ENCODE measurements around the gene RBMS3.

Gene RBMS3

DNA sequence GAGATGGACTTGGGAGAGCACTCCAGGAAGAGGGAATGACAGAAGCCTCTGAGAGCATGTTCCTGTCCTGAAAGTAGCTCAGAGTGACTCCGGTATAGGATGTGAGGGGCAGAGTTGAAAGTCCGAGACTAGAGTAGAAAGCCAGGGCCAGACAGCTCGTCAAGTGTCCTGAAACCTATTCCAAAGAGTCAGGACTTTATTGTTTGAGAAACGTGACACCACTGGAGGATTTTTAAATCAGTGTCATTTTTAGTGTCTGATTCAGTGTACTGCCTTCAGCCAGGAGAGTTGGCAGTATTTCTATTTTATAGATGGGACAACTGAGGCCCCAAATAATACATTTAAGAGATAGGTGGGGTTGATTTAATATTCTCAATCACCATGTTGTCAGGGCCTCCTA is 1.6 kb upstream of the RBMS3 start:
- no peaks in the 10 kb centered on the region for H3K9me3 ChIP-seq (ENCODE audit: insufficient read depth, low read depth, low read length)
- H3K4me3 ChIP-seq (ENCODE audit: low read length), result no peak overlapping the region
- no peaks in the 10 kb centered on the region for H3K36me3 ChIP-seq (ENCODE audit: insufficient read depth, low read depth, low read length)
- H3K27me3 ChIP-seq (ENCODE audit: insufficient read depth, low read length), result no peaks in the 10 kb centered on the region
- H3K27ac ChIP-seq (ENCODE audit: low read length), result no peak overlapping the region
- no peak overlapping the region for H3K9ac ChIP-seq (ENCODE audit: low read depth, low read length)
- H3K4me1 ChIP-seq (ENCODE audit: insufficient read depth, low read length), result peaks cover 31% of the 10 kb centered on the region

DNA sequence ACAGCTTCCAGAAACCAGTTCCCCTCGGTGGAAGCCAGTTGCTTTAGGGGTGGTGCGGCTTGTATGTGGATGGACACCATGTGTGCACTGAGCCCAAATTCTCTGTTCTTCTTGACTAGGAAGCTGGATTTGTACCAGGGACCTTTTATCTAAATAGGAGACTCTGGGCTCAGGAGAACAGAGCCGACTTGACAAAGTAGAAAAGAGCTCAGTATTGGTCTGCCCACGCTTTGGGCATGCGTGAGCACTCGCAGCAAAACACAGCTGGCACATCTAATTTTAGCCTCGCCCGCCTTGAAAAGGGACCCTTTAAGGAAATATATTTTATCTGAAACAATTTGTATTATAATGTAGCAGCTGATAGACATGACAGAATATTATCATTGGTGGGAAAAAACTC is 1.1 kb upstream of the RBMS3 start:
- Histone ChIP-seq H3K27me3 (ENCODE audit: insufficient read depth, low read length) (no peaks in the 10 kb centered on the region), H3K27ac (ENCODE audit: low read length) (no peak overlapping the region), H3K36me3 (ENCODE audit: insufficient read depth, low read depth, low read length) (no peaks in the 10 kb centered on the region), H3K9me3 (ENCODE audit: insufficient read depth, low read depth, low read length) (no peaks in the 10 kb centered on the region), H3K9ac (ENCODE audit: low read depth, low read length) (no peak overlapping the region), H3K4me1 (ENCODE audit: insufficient read depth, low read length) (peaks cover 31% of the 10 kb centered on the region), H3K4me3 (ENCODE audit: low read length) (no peak overlapping the region)

DNA sequence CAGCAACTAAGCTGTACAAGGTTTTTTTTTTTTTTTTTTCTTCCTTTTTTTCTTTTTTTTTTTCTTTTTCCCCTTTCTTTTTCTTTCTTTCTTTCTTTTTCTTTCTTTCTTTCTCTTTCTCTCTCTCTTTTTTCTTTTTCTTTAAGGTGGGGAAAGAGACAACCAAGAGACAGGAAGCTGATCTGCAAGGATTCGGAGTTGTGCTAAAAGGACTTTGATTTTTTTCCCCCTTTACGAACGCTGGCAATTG is 148 bp downstream of the RBMS3 start:
- no peaks in the 10 kb centered on the region for H3K36me3 ChIP-seq (ENCODE audit: insufficient read depth, low read depth, low read length)
- H3K27me3 ChIP-seq (ENCODE audit: insufficient read depth, low read length), result no peaks in the 10 kb centered on the region
- peak overlapping the region; percentile 81 for H3K9ac ChIP-seq (ENCODE audit: low read depth, low read length)
- peaks cover 39% of the 10 kb centered on the region for H3K4me1 ChIP-seq (ENCODE audit: insufficient read depth, low read length)
- peak overlapping the region; percentile 69 for H3K4me3 ChIP-seq (ENCODE audit: low read length)
- no peak overlapping the region for H3K27ac ChIP-seq (ENCODE audit: low read length)
- no peaks in the 10 kb centered on the region for H3K9me3 ChIP-seq (ENCODE audit: insufficient read depth, low read depth, low read length)

DNA sequence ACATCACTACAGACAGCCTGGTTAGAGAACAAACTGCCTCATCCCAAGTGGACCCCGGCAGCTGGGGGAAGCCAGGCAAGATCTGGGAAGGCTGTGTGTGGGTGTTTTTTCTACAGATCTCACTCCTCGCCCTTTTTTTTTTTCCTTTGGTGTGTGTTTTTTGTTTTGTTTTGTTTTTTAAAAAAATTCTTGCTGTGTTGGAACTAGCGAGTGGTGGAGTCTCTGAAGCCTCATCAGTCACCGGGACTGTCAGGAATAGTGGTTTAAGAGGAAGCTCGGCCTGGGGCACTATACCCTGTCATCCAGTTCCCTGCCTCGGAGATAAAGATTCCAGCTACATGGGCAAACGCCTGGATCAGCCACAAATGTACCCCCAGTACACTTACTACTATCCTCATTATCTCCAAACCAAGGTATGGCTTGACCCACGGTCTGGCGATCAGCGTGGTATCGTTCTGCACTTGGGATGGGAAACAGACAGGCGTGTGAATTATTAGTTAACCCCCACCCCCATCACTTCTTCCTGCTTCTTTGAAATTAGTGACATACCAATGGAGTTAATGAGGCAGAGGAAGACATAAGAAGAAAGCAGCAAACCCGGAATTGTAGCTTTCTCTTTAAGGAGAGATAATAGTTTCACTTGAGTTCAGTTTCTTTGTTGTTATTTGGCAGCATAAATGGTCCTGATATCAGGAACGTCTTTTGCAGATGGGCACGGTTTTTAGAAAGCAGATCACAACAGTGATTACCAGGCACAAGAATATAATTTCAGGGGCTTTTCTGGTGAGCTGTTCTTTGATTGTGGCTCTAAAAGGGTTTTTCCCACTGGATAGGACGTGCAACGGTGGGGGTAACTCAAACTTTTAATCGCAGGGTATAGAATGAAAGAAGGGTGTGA is 722 bp downstream of the RBMS3 start:
- Histone ChIP-seq H3K9ac (ENCODE audit: low read depth, low read length) (peak overlapping the region; percentile 81; the same call in 1 of the 2 replicates), H3K27me3 (ENCODE audit: insufficient read depth, low read length) (no peaks in the 10 kb centered on the region), H3K36me3 (ENCODE audit: insufficient read depth, low read depth, low read length) (no peaks in the 10 kb centered on the region), H3K27ac (ENCODE audit: low read length) (no peak overlapping the region), H3K9me3 (ENCODE audit: insufficient read depth, low read depth, low read length) (no peaks in the 10 kb centered on the region), H3K4me1 (ENCODE audit: insufficient read depth, low read length) (peaks cover 43% of the 10 kb centered on the region), H3K4me3 (ENCODE audit: low read length) (peak overlapping the region; percentile 69)

DNA sequence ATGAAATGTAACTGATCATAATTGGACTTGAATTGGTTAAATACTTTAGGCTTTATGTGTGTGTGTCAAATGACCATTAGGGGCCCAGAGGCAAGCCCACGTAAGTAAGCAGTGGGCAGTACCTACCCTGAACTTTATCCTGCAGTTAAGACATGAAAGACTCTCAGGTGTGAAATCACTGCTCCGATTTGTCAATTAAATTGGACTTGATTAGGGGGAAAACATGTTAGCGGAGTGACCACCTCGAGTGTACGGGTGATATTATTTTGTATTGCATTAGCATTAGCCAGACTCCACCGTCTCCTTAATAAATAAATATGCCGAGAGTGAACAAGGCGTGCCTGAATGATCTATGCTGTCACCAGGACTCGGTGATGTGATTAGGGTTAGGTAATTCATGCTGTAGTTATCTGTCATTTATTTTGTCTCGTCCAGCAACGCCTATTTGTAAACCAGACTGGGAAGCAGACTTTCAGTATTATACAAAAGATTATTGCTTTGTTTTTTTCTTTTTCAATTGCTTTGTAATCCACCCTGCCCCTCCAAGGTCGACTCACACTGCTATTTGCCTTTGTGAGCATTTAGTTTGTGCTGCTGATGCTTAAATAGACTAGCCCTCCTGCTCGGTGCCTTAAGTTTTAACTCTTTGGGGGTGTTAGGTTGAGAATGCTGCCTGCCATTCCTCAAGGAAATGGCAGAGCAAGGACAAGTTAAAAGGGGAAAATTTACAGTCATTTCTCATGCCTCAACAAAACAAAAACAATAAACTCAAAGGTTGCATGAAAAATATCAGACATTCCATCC is 1.8 kb downstream of the RBMS3 start:
- Histone ChIP-seq H3K4me3 (ENCODE audit: low read length) (peak overlapping the region; percentile 69), H3K36me3 (ENCODE audit: insufficient read depth, low read depth, low read length) (no peaks in the 10 kb centered on the region), H3K27ac (ENCODE audit: low read length) (no peak overlapping the region)

DNA sequence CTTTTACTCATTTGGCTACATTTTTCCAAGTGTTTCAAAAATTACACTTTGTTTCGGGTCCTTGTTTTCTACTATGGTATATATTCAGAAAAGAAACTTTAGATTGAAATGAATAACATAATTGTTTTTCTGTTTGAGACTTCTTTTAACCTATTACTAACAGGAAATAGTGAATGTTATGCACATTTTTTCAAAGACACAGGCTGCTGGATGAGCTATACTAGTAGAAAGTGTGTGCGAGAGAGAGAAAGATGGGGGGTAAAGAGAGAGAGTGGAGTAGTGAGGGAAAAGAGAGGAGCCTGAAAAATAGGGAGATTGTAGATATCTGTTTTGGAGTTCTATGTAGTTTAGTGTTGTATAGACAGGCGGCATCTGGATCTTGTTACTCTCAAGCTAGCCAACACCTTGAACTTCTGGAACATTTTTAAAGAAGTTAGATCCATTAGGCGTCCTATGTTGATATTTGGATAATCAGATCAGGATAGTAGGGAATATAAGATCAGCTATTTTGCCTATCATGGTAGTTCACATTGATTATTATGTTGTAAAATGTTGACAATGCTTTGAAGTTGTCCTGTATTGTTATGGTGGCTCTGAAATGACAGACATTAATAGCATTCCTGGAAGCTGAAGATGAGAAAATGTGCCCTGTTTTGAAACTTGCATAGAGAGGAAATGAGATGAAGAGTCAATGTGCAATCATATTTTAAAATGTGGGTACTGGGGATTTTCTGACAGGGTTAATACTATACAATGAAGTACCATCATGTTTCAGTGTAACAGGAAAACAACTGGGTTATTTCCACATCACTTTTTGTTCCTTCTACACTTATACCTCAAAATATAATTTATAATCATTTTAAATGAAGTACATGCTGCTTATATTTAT is 2.6 kb downstream of the RBMS3 start:
- H3K9ac ChIP-seq (ENCODE audit: low read depth, low read length), result no peak overlapping the region; the same call in 1 of the 2 replicates
- H3K27ac ChIP-seq (ENCODE audit: low read length), result no peak overlapping the region
- H3K36me3 ChIP-seq (ENCODE audit: insufficient read depth, low read depth, low read length), result no peaks in the 10 kb centered on the region
- H3K4me1 ChIP-seq (ENCODE audit: insufficient read depth, low read length), result peaks cover 46% of the 10 kb centered on the region
- H3K27me3 ChIP-seq (ENCODE audit: insufficient read depth, low read length), result no peaks in the 10 kb centered on the region
- no peaks in the 10 kb centered on the region for H3K9me3 ChIP-seq (ENCODE audit: insufficient read depth, low read depth, low read length)
- peak overlapping the region; percentile 69 for H3K4me3 ChIP-seq (ENCODE audit: low read length)

More for the DNA sequence above, 1.8 kb downstream of the RBMS3 start:
- peaks cover 43% of the 10 kb centered on the region for H3K4me1 ChIP-seq (ENCODE audit: insufficient read depth, low read length)
- no peaks in the 10 kb centered on the region for H3K27me3 ChIP-seq (ENCODE audit: insufficient read depth, low read length)
- H3K9ac ChIP-seq (ENCODE audit: low read depth, low read length), result peak overlapping the region; percentile 19; the same call in 1 of the 2 replicates
- no peaks in the 10 kb centered on the region for H3K9me3 ChIP-seq (ENCODE audit: insufficient read depth, low read depth, low read length)

DNA sequence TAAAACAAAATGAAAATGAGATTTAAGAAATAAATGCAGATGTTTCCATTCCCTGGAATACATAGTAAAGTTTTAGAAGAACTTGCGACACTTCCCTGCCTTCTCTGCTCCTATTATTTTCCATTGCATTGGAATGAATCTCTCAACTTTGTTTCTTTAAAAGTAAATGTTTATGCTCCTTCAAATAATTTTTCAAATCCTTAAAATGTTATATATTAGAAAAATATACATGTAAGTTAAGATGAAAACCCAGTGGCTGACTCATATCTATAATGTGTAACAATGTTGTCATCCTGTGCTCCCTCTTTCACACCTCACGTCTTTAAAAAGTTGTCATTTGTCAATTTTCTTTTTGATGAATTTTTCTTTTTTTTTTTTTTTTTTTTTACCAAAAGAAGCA is 3.6 kb downstream of the RBMS3 start:
- Histone ChIP-seq H3K4me1 (ENCODE audit: insufficient read depth, low read length) (peaks cover 48% of the 10 kb centered on the region), H3K36me3 (ENCODE audit: insufficient read depth, low read depth, low read length) (no peaks in the 10 kb centered on the region), H3K27ac (ENCODE audit: low read length) (no peak overlapping the region), H3K4me3 (ENCODE audit: low read length) (no peak overlapping the region), H3K9me3 (ENCODE audit: insufficient read depth, low read depth, low read length) (no peaks in the 10 kb centered on the region), H3K27me3 (ENCODE audit: insufficient read depth, low read length) (no peaks in the 10 kb centered on the region), H3K9ac (ENCODE audit: low read depth, low read length) (no peak overlapping the region)

DNA sequence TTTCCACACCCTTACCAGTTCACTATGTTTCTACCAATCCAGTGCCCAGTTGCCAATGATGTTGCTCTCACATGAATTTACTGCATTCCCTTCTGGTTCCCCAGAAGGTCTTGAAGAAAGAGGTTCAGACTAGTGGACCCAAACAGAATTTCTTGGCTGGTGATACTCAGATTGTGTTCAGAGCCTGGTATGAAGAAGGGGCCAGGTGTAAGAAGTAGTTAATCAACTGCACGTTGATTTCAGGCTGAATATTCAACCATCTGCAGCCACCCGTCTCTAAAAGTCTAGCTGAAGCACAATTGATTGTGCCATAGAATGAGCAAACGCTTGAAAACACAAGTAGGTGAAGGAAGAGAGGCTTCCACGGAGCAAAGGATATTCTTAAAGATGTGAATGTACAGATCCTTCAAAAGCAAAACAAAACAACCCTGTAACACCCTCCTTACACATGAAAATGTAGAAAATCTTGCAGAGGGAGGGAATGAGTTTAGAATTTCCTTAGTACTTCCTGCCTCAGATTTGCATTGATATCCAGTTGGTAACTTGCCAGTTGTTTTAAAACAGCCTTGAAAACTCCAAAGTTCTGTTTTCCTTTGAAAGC is 4.7 kb downstream of the RBMS3 start:
- H3K4me1 ChIP-seq (ENCODE audit: insufficient read depth, low read length), result peaks cover 53% of the 10 kb centered on the region
- H3K9ac ChIP-seq (ENCODE audit: low read depth, low read length), result peak overlapping the region; percentile 34; the same call in 1 of the 2 replicates
- H3K36me3 ChIP-seq (ENCODE audit: insufficient read depth, low read depth, low read length), result no peaks in the 10 kb centered on the region
- H3K9me3 ChIP-seq (ENCODE audit: insufficient read depth, low read depth, low read length), result no peaks in the 10 kb centered on the region
- peak overlapping the region; percentile 3; the same call in 1 of the 2 replicates for H3K4me3 ChIP-seq (ENCODE audit: low read length)
- no peaks in the 10 kb centered on the region for H3K27me3 ChIP-seq (ENCODE audit: insufficient read depth, low read length)
- H3K27ac ChIP-seq (ENCODE audit: low read length), result no peak overlapping the region

DNA sequence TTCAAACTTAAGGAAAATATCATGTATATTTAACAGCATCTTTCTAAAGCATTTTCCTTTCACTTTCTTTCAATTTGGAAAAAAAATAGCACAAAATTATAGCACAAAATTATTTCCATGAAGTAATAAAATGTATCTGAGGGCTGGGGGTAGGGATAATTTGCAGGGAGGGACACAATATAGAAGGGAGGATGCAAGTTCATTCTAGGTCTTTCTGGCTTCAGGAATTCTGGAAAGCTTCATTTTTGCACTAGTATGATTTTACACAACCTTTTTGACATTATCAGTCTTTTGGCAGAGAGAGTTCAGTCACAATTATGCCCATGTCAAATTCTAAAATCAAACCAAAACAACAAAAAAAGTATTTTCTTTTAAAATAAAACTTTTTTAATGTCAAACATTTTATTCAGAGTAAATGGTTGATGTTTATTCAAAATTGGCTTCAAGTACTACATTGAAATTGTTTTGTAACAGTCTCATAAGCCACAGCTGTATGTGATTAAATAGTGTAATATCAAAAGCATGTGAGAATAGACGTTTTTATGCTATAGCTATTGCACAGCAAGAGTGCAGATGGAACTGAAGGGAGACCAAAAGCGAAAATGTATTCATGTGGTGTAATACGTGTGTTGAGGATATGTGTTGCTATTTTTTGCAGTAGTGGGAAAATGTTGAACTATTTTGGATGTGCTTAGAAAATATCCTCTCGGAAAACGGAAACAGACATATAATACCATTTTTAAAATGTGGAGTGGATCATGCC is 5.8 kb downstream of the RBMS3 start:
- no peak overlapping the region for H3K27ac ChIP-seq (ENCODE audit: low read length)
- H3K4me1 ChIP-seq (ENCODE audit: insufficient read depth, low read length), result peaks cover 58% of the 10 kb centered on the region
- H3K9ac ChIP-seq (ENCODE audit: low read depth, low read length), result no peak overlapping the region
- no peaks in the 10 kb centered on the region for H3K9me3 ChIP-seq (ENCODE audit: insufficient read depth, low read depth, low read length)
- no peaks in the 10 kb centered on the region for H3K36me3 ChIP-seq (ENCODE audit: insufficient read depth, low read depth, low read length)
- no peak overlapping the region for H3K4me3 ChIP-seq (ENCODE audit: low read length)
- H3K27me3 ChIP-seq (ENCODE audit: insufficient read depth, low read length), result no peaks in the 10 kb centered on the region

DNA sequence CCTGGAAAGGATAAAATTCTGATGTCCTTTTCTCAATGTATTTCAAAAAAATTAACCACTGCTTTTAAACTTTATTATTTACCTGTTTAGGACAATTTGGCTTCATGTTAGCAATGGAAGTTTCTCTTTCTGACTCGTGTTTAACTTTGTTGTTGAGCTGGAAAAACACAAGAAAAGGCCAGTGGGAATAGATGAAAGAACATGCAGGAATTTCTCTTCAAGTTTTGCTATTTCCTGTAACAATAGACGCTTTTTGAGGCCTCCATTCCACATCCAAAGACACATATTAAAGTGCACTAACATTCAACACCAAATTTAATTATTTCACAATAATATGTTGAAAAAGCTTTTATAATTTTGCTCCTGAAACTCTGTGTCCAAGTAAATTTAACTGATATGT is 9.7 kb downstream of the RBMS3 start:
- Histone ChIP-seq H3K4me3 (ENCODE audit: low read length) (no peak overlapping the region), H3K4me1 (ENCODE audit: insufficient read depth, low read length) (peaks cover 30% of the 10 kb centered on the region), H3K27me3 (ENCODE audit: insufficient read depth, low read length) (no peaks in the 10 kb centered on the region), H3K27ac (ENCODE audit: low read length) (no peak overlapping the region), H3K9me3 (ENCODE audit: insufficient read depth, low read depth, low read length) (no peaks in the 10 kb centered on the region), H3K9ac (ENCODE audit: low read depth, low read length) (no peak overlapping the region), H3K36me3 (ENCODE audit: insufficient read depth, low read depth, low read length) (no peaks in the 10 kb centered on the region)

Measured in iPS-20b (cell line).